NT2/D1 (cell line): ENCODE measurements around the gene LTBP2.

Source experiments
- SUZ12 ChIP-seq: IDR thresholded peaks from 2 replicates; pipeline ENCODE4 v1.6.1; 2011; ENCODE audit not compliant: insufficient read length, insufficient read depth; ENCODE audit errors: extremely low read depth
- YY1 ChIP-seq: IDR thresholded peaks from 2 replicates; pipeline ENCODE4 v1.6.1; 2011; ENCODE audit not compliant: insufficient read length, insufficient read depth
- ZNF274 ChIP-seq: IDR thresholded peaks from 2 replicates; pipeline ENCODE4 v1.6.1; 2011; ENCODE audit warnings: mild to moderate bottlenecking, low read depth, low read length

GRCh38 chr14:74571441-74571841 is 40.6 kb downstream of the LTBP2 start:
- TF ChIP-seq ZNF274 (no peak), YY1 (no peak), SUZ12 (no peak)
